GM19438 (cell line): ENCODE measurements around the gene RBMS3.

Experiments
- ATAC-seq: cut with Tn5 transposase; IDR thresholded peaks from one replicate; pipeline ENCODE4 v1.9.1; 2021; ENCODE audit warnings: low read depth; ENCODE audit not compliant: unreplicated experiment

Gene RBMS3

GRCh38 chr3:29971895-29972294, 691.0 kb downstream of the RBMS3 start:
- ATAC-seq = no peak

GRCh38 chr3:29972320-29972993, 691.6 kb downstream of the RBMS3 start:
- no peak for ATAC-seq

GRCh38 chr3:29973763-29974162, 692.9 kb downstream of the RBMS3 start:
- no peak for ATAC-seq

GRCh38 chr3:29976871-29977270, 696.0 kb downstream of the RBMS3 start:
- no peak for ATAC-seq

GRCh38 chr3:29977360-29977759, 696.5 kb downstream of the RBMS3 start:
- ATAC-seq = no peak

GRCh38 chr3:29978036-29978435, 697.2 kb downstream of the RBMS3 start:
- ATAC-seq = no peak

GRCh38 chr3:29991198-29991597, 710.3 kb downstream of the RBMS3 start:
- ATAC-seq = no peak

- ATAC-seq = no peak
These were observed 721.9 kb downstream of the RBMS3 start for GRCh38 chr3:30002797-30003196.

GRCh38 chr3:30003741-30004140, 722.9 kb downstream of the RBMS3 start:
- ATAC-seq = no peak

GRCh38 chr3:30004481-30004880, 723.6 kb downstream of the RBMS3 start:
- ATAC-seq = no peak

GRCh38 chr3:30006111-30006510, 725.2 kb downstream of the RBMS3 start:
- no peak for ATAC-seq

- ATAC-seq = no peak
These were observed 726.8 kb downstream of the RBMS3 start for GRCh38 chr3:30007668-30008067.

GRCh38 chr3:30011237-30011803, 730.4 kb downstream of the RBMS3 start:
- no peak for ATAC-seq

GRCh38 chr3:30012941-30013543, 732.2 kb downstream of the RBMS3 start:
- no peak for ATAC-seq

GRCh38 chr3:30017901-30018300, 737.0 kb downstream of the RBMS3 start:
- no peak for ATAC-seq

- ATAC-seq = no peak
These were observed 739.5 kb downstream of the RBMS3 start for GRCh38 chr3:30020380-30020779.

- ATAC-seq = no peak
These were observed 743.6 kb downstream of the RBMS3 start for GRCh38 chr3:30024466-30024865.

GRCh38 chr3:30026851-30027250, 746.0 kb downstream of the RBMS3 start:
- ATAC-seq = no peak

GRCh38 chr3:30034246-30034991, 753.5 kb downstream of the RBMS3 start:
- ATAC-seq = no peak

GRCh38 chr3:30035935-30036567, 755.2 kb downstream of the RBMS3 start:
- no peak for ATAC-seq

- ATAC-seq = no peak
These were observed 759.3 kb downstream of the RBMS3 start for GRCh38 chr3:30040126-30040525.
